Endothelial cell of hepatic sinusoid (primary cell): ENCODE data around the gene PITPNM1.
"Not testable (repeated sequence)": the region's sequence is repeated elsewhere in the genome, so short reads cannot be mapped to it uniquely, and the experiment has no call there.

Experiments used
- in situ Hi-C: cut with HindIII; loops from 2 replicates; pipeline ENCODE4 v1.10.0; 2017; ENCODE audit warnings: low sequenced_read_pairs

Gene PITPNM1

DNA sequence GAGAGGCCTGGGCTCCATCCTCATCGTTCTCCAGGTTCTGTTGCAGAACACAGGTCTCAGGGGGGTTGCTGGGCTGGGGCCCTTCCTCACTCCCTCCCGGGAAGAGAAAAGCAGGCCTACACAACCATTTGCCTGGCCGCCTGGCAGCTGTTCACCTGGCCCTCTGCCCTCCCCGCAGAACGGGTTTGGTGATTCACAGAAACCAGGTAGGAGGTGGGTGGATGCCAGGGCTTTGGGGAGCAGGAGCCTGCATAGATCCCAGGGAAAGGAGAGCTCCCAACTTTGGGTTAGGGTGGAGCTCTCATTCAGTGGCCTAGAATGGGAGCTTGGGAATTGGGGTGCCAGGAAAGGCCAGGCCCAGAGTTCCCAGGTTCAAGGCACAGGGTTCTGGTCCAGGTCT, 37.1 kb downstream of the PITPNM1 start:
- in situ Hi-C loops: no loop called here

DNA sequence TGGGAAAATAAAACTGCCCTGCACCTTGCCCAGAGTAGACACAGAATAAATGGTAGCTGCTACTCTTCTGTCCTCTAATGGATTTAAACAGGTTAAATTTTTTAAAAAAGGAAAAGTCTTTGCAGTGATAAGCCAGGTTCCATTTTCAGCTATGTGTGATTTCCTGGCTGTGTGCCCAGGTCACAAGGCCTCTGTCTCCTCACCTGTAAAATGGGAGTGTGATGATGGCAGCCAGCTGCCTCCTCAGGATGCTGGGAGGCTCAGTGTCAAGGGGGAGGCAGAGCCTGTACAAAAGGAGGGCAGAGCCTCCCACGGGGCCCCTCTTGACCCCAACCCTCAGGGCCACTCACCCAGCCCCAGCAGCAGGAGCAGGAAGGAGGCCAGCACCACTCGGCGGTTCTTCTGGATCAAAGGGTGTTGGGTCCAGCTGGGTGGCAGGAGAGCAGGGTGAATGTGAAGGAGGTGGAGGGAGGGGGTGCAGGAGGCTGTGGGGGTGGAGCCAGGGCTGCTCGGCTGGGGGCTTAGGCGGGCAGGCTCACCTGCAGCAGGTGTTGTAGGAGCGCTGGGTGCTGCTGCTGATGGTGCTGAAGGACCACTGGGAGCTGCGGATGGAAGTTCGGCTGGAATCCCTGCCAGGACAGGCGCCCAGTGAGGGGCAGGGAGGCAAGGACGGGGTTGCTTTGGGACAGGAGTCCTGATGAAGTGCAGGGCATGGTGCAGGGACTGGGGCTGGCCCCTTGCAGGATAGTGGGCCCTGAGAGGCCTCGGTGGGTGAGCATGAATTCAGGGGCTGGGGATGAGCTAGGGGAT, 38.0 kb downstream of the PITPNM1 start:
- in situ Hi-C loops: no loop called here

DNA sequence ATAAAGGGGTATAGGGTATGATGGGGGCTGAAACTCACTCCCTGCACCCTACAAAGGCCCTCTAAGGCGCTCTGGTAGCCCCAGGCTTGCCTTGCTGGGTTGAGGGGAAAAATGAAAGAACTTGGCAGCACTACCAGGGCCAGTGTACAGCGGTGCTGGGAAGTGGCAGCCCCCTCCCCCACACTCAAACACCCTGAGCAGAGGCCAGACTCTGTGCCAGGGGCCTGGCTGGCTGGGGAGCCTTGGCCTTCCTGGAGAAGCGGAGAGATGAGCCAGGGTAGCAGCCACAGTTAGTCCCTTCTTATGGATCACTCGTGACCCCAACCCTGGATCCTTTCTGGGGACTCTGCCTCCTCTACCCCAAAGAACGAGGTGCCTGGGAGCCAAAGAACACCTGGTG, 38.8 kb downstream of the PITPNM1 start:
- in situ Hi-C loops: no loop called here

DNA sequence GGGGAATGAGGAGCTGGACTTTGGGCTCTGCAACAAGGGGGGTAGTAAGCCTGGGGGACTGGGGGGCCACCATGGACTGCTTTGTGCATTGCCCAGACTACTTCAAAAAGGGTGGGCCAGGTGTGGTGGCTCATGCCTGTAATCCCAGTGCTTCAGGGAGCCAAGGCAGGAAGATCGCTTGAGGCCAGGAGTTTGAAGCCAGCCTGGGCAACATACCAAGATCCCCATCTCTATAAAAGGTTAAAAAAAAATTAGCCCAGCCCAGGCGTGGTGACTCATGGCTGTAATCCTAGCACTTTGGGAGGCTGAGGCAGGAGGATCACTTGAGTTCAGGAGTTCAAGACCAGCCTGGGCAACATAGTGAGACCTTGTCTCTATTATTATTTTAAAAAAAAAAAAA, 39.6 kb downstream of the PITPNM1 start:
- in situ Hi-C loops: not testable (repeated sequence)

DNA sequence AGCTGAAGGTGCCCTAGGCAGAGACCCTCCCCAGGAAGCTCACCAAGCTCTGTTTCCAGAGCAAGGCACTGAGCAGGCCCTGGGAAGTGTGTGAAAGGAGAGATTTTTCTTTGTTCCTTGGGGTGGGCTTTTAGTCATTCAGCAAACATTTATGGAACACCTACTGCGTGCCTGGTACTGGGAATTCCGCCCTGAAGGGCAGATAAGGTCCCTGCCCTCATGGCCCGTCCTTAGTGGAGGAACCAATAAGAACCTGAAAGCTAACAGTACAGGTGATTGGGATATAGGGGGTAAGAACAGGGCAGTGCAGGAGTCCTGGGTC, 40.0 kb downstream of the PITPNM1 start:
- in situ Hi-C loops: no loop called here

DNA sequence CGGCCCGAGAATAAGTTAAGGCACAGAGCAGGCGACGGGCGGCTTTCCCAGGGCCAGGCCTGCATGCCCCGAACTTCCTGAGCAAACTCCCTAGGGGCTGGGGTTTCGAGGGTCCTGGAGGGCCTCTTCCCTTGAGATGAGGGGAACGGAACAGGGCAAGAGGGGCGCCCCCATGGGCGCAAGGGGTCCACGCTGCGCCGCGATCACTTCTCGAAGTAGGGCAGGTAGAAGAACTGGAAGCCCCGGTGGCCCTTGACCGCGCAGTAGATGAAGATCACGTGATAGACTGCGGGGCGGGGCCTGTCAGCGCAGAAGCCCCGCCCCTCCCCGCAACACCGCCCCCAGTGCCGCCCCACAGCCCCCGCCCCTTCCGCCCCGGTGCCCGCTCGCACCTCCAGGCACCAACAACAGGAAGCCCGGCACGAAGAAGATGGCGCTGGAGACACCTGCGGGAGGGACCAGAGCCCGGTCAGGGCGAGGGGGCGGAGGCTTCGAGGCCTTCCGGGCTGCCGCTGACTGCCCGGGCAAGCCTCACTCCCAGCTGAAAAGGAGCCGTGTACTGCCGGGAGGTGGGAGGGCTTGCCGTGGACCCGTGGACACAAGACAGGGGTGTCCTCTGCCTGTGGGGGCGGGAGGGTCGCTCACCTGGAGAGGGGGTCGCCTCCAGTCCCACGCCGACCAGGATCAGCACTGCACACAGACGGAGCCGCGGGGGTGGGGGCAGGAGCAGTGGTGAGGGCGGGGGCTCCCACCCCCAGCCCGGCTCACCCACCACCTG, 40.6 kb downstream of the PITPNM1 start:
- in situ Hi-C loops: no loop called here

DNA sequence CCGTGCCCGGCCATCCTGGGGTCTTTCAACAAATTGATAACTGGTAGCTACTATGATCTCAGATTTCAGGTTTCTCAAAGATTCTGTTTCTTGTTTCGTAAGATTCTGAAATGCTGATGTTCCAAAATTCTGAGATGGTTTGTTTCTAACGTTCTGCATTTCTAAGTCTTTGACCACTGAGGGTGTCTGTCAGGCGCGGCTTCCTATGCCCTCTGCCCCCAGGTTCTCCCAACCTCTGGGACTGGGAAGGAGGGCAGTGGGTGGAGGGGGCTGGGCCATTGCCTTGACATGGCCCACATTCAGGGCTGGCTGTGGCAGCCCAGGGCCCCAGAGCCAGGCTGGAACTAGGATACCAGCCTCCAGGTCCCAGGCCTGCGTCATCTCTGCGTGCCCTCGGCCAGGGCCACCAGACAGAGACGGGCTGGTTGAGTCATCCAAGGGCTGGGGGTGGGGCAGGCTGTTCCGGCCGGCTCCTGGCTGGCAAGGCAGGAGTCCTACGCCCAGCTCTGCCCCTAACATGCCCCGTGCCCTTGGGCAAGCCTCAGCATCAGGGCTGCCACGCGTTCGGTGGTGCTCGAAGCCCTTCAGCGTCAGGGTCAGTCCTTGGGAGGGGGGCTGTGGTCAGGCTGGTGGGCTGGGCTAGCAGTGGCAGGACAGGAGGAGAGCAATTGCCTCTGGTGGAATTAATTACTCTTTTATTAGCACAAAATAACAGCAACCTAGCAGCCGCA, 41.3 kb downstream of the PITPNM1 start:
- in situ Hi-C loops: no loop called here

DNA sequence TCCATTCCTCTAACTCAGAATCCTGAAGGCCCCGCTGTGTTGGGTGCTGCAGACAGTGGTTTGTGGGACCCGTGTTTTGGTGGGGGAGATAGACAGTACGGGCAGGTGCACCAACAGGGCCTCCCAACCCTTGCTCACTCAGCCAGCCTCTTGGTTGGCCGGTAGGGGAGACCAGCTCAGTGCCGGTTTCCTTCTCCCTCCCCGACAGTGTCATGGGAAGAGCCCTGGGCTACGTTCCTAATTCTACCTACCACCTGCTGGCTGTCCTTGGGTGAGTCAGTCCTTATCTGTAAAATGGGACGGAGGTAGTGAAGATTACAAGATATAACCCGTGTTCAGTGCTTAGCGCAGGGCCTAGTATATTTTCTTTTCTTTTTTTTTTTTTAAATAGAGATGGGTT, 42.0 kb downstream of the PITPNM1 start:
- in situ Hi-C loops: no loop called here

DNA sequence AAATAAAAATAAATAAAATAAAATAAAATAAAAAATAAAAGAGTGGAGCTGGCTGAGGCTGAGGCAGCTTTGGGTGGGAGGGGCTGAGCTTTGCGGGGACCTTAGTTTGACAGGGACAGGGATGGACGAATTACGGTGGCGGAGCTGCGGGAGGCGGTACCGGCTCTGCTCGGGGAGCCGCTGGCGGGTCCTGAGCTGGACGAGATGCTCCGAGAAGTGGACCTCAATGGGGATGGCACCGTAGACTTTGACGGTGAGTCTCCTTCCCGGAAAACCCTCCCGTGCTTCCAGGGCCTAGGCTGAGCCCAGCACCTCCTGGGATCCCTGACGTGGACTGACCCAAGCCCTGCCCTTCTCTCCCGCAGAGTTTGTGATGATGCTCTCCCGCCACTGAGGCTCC, 46.9 kb downstream of the PITPNM1 start:
- in situ Hi-C loops: no loop called here

DNA sequence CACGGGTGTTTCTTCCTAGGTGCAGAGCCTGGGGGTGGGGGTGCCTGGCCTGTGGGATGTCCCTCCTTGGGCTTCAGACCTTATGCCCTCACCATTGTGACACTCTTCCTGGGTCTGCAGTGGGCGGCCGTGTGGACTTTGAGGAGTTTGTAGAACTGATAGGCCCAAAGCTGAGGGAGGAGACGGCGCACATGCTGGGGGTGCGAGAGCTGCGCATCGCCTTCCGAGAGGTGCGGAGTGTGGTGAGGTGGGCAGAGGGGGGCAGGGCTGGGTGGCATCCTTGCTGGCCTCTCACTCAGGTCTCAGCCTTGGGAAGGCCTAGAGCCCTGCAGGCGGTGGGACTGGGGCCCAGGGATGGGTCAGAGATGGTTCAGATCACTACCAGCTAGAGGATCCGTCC, 47.7 kb downstream of the PITPNM1 start:
- in situ Hi-C loops: no loop called here

DNA sequence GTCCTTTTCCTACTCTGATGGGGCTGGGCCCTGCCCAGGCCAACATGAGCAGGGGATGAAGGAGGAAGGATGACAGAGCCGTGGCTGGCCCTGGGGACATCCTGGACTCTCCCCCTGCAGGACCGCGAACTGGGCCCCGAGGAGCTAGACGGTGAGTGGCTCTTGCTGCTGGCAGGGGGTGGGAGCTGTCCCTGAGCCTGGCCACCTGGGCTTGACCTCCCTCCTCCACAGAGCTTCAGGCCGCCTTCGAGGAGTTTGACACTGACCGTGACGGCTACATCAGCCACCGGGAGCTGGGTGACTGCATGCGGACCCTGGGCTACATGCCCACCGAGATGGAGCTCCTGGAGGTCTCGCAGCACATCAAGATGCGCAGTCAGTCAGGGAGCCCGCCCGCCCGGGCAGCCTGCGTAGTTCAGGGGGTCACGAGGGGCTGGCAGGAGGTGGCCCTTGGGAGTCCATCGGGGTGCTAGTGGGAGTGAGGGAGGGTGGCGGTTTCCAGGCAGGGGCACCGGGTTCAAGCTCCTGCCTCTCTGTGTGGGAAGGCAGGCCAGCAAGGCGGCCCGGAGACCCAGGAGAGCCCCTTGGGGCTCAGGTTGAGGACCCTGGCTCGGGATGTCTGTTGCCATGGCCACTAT, 49.0 kb downstream of the PITPNM1 start:
- in situ Hi-C loops: no loop called here

DNA sequence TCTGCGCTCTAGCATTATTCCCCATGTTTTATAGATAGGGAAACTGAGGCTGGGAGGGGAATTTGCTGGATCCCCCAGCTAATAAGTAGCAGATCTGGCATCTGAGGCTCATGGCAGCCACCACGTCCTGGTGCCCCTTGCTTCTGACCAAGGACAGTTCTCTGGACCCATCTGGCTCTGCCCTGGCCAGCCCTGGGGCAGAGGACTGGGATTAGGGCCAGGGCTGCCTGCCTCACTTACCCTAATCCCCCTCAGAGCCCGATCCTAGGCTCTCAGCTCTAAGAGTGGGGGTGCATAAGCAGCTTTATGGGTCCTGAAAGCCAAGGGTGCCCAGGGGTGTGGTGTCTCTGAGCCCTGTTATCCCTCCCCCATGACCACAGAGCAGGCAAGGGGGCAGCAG, 50.1 kb downstream of the PITPNM1 start, which contains the start of gene CABP4:
TSS of gene CABP4 (plus strand) at position 301 of the 400 bp plus-strand sequence. CDS start at position 371, 70 bp downstream.
- in situ Hi-C loops: no loop called here

DNA sequence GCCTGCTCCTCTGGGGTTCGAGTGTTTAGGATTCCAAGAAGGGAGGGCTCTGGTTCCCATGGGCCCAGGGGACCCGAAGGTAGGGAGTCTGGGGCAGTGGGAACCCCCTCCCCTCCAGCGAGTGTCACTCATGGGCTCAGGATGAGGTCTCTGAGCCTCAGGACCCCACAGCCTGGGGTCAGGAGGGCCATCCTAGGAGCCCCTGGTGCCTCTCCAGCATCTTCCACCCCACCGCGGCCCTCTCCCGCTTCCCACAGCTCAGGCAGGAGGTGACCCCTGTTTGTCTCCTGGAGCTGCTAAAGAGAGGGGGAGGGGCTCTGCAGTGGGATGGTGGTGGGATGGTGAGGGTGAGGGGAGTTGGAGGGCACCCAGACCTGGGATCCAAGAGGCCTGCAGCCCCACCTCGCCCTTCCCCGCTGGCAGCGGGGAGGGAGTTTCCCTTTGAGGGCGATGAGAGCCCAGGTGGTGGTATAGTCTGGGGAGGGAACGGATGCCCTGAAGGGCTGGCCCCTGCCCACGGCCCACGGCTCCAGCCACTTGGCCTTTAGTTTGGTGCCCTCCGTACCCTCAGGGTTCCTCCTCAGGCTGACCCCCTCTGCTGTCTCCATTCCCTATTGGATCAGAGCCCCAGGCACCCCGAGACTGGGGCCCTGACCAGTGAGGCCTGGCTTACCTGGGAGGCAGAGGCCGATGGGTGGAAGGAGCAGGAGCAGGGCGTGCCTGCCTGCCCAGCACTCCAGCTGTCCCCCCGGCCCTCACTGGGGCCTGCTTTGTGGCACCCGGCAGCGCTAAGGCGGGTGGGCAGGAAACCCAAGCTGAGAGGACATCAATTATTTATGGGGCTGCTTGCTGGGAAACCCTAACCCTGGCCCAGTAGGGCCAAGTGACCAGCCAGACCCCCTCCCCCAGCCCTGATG, 51.1 kb downstream of the PITPNM1 start:
- in situ Hi-C loops: no loop called here

DNA sequence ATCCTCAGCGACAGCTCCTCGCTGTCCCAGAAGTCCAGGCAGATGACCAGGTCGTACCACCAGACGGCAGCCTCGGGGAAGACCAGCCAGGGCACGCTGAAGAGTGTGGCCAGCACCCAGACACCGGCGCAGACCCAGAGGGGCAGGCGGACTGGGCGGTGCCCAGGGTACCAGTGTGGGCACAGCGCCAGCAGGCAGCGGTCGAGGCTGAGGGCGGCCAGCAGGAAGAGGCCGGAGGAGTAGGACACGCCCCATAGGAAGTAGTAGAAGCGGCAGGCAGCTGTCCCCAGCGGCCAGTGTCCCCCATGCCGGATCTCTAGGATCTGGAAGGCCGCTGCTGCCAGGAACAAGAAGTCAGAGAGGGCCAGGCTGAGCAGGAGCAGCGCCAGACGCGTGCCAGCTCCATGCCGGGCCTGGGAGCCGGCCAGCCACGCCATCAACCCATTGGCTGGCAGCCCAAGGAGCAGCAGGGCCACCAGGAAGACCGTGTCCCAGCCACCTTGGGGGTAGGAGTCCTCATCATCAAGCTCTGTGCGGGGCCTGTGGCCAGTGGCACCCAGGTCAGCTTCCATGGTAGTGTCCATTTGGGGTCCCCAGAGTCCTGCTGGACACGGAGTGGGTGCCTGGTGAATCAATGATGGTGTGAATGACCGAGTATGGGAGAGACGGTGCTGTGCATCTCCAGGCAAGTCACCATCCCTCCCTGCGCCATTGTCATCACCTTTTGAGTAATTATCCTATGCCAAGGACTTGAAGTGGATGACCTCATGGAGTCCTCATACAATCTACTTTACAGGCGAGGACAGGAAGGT, 52.8 kb downstream of the PITPNM1 start, which contains the start of gene GPR152:
TSS of gene GPR152 (minus strand) at position 589 of the 812 bp plus-strand sequence. CDS start at position 584, 5 bp downstream.
- in situ Hi-C loops: no loop called here

DNA sequence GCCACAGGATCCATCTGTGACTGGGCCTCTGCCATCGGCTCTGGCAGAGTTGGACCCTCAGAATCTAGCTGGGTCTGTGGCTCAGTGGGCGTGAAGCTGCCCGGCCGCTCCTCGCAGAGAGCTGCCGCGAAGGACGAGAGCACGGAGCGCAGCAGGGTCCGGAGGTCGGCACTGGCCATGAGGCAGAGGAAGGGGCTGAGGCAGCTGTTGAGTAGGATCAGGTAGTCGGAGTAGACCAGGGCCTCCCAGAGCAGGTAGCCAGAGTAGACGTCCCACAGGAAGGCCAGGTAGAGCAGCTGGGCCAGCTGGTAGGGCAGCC, 53.5 kb downstream of the PITPNM1 start:
- in situ Hi-C loops: no loop called here

DNA sequence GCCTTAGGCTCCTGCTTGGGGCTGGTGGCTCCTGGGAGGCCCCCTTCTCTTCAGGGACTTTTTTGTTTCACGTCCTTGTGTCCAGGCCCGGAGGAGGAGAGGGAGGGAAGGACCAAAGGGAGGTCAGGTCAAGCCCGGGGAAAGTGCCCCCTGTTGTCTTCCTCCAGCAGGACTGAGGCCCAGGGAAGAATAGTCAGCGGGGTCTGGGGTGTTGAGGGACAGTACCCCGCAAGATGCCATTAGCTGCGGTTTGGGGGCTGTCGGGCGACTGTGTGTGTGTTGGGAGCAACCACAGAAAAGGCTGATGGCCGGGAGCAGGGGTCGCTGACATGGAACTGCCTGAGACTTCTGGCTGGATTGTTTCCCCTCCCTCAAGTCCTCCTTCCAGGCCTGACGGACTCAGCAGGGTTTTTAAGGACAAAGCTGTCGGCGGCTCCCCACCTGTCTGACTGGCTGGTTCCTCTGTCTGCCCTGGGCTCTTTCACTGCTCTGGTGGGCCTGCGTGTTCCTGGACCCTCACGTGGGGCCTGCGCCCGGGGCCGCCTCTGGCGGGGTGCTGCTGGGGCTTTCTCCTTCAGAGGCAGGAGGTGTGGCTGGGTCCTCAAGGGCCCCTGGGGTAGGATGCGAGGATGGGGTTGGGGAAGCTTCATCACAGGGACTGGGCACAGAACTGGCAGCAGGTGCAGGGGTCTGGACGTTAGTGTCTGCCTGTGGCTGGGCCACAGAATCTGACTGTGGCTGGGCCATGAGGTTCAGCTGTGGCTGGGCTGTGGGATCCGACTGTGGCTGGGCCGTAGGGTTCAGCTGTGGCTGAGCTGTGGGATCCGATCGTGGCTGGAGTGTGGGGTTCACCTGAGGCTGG, 54.1 kb downstream of the PITPNM1 start:
- in situ Hi-C loops: no loop called here

DNA sequence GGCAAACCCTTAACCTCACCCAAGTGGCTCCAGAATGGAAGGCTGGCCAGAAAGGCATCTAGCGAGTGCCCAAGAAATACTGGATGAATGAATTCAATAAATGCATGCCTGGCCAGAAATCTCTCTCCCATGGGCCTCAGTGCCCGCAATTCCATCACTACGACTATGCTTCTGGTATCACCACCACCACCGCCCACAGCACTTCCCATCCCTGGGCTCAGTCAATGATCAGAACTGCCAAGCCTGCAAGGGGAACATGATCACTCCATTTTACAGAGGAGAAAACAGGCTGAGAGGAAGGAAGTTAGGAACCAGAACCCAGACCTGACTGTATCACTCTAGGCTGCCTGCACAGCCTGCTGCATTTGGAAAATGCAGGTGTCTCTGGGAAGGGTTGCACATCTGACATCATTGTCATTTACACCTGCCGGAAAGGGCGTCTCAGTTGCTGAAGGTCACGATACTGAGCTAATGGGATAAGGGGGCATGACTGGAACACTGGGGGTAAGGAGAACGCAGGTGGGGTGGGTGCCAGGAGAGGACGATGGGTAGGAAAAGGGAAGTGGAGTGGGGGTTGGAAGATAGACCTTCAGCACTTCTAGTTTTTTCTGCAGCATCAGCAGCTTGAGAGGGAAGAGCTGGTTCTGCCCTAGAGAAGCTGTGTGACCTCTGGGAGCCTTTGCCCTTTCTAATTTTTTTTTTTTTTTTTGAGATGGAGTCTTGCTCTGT, 55.9 kb downstream of the PITPNM1 start:
- in situ Hi-C loops: no loop called here

DNA sequence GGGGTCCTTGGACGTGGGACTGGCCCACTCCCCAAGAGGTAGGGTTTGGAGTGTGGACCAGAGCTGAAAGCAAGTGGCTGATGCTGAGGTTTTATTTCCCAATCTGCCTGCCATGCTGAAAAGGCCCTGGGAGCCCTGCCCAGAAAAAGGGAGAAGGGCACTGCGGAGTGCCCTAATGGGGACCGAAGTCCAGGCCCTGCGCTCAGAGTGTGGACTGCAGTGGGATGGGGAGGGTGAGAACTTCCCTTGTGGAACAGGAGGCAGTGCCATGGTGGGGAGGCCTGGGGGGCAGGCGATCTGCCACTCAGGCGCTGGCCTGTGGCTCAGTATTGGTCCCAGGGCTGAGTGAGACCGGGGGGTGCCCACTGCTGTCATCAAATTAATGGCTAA, 56.9 kb downstream of the PITPNM1 start:
- in situ Hi-C loops: no loop called here
